ENCODE measurements around the gene SCRG1. TPM values are rescaled to one million over a fixed set of nuclear protein-coding genes. Genes with fewer than 3 reads are reported as not detected.

The SCRG1 gene
- total and polyA plus RNA-seq, 2 donors (not counting 3 experiments of a cell fraction or from before 2014, with no cell fraction given): not detected

GRCh38 chr4:173436149-173436579 lies 37.2 kb upstream of the SCRG1 start:
- no peak for TF ChIP-seq MYC (IDR thresholded peaks at IDR 0.05; ENCODE audit: low read depth, low read length)
- TF ChIP-seq CTCF (IDR thresholded peaks at IDR 0.05; ENCODE audit: extremely low read depth in 1 of 2, insufficient read depth in 1 of 2, low read depth in 1 of 2, low read length in 2 of 2): no peak
- Histone ChIP-seq H3K36me3 (ENCODE audit: control insufficient read depth in 2 of 2, extremely low read depth in 1 of 2, insufficient read depth in 2 of 2, low read length in 2 of 2) (no peaks in the 10 kb centered on the region), H3K27ac (ENCODE audit: insufficient read depth, low read depth, low read length) (no peak overlapping the region), H3K4me3 (replicated peaks in 1 of 3; ENCODE audit: insufficient read depth in 1 of 3, low read depth in 1 of 3, low read length in 3 of 3) (no peak overlapping the region), H2AFZ (ENCODE audit: low read depth, low read length) (no peak overlapping the region), H3K27me3 (ENCODE audit: control insufficient read depth in 2 of 2, insufficient read depth in 2 of 2, low read length in 2 of 2) (peaks cover 1 to 4% of the 10 kb centered on the region in 2 experiments), H3K79me2 (ENCODE audit: control insufficient read depth, insufficient read depth, low read length) (no peaks in the 10 kb centered on the region), H4K20me1 (replicated peaks; ENCODE audit: control insufficient read depth, extremely low read depth, insufficient read depth, low read length) (no peaks in the 10 kb centered on the region), H3K9ac (replicated peaks; ENCODE audit: extremely low read depth, insufficient read depth, low read length) (no peak overlapping the region), H3K9me3 (replicated peaks; ENCODE audit: control insufficient read depth, insufficient read depth, low read length) (no peaks in the 10 kb centered on the region), H3K4me1 (ENCODE audit: control insufficient read depth, extremely low read depth, insufficient read depth, low read length) (no peaks in the 10 kb centered on the region), H3K4me2 (ENCODE audit: insufficient read depth, low read length) (no peak overlapping the region), H3K9me1 (replicated peaks; ENCODE audit: control insufficient read depth, extremely low read depth, insufficient read depth, low read length) (no peaks in the 10 kb centered on the region)
- POLR2A ChIA-PET: no interaction called here
- CTCF ChIA-PET: no interaction called here
- dilution Hi-C loops (cut with MboI; ENCODE audit: extremely low pct_ligation_motif_present, low sequenced_read_pairs): no loop called here
- DNase-seq (ENCODE audit: low read depth, low spot score) (no peak), FAIRE-seq (no peak)
- intact Hi-C loops (cut with micrococcal nuclease): no loop called here
- BruUV-seq (replicated peaks): no TSS peak

- Histone ChIP-seq H3K9ac (replicated peaks; ENCODE audit: extremely low read depth, insufficient read depth, low read length) (no peak overlapping the region), H3K36me3 (ENCODE audit: control insufficient read depth in 2 of 2, extremely low read depth in 1 of 2, insufficient read depth in 2 of 2, low read length in 2 of 2) (no peaks in the 10 kb centered on the region), H3K27ac (ENCODE audit: insufficient read depth, low read depth, low read length) (no peak overlapping the region), H3K9me1 (replicated peaks; ENCODE audit: control insufficient read depth, extremely low read depth, insufficient read depth, low read length) (no peaks in the 10 kb centered on the region), H3K79me2 (ENCODE audit: control insufficient read depth, insufficient read depth, low read length) (no peaks in the 10 kb centered on the region), H4K20me1 (replicated peaks; ENCODE audit: control insufficient read depth, extremely low read depth, insufficient read depth, low read length) (no peaks in the 10 kb centered on the region), H3K27me3 (ENCODE audit: control insufficient read depth in 2 of 2, insufficient read depth in 2 of 2, low read length in 2 of 2) (peaks cover 2 to 4% of the 10 kb centered on the region in 2 experiments), H2AFZ (ENCODE audit: low read depth, low read length) (no peak overlapping the region), H3K4me3 (replicated peaks in 1 of 3; ENCODE audit: insufficient read depth in 1 of 3, low read depth in 1 of 3, low read length in 3 of 3) (no peak overlapping the region), H3K4me2 (ENCODE audit: insufficient read depth, low read length) (no peak overlapping the region), H3K9me3 (replicated peaks; ENCODE audit: control insufficient read depth, insufficient read depth, low read length) (no peaks in the 10 kb centered on the region), H3K4me1 (ENCODE audit: control insufficient read depth, extremely low read depth, insufficient read depth, low read length) (no peaks in the 10 kb centered on the region)
- no peak for TF ChIP-seq POLR2AphosphoS5 (IDR thresholded peaks at IDR 0.05; ENCODE audit: insufficient read depth, low read depth, low read length)
- TF ChIP-seq MAX (IDR thresholded peaks at IDR 0.05; ENCODE audit: insufficient read depth, insufficient read length): no peak
- TF ChIP-seq EZH2 (IDR thresholded peaks at IDR 0.05; ENCODE audit: borderline replicate concordance, low read depth, low read length, severe bottlenecking): no peak
- no peak for TF ChIP-seq FOS (IDR thresholded peaks at IDR 0.05; ENCODE audit: borderline replicate concordance, insufficient read depth, low read length)
- no peak for TF ChIP-seq GATA2 (IDR thresholded peaks at IDR 0.05; ENCODE audit: insufficient read depth, insufficient read length, low read depth, low read length)
- TF ChIP-seq MYC (IDR thresholded peaks at IDR 0.05; ENCODE audit: low read depth, low read length): no peak
- no peak for TF ChIP-seq POLR2A (IDR thresholded peaks at IDR 0.05; ENCODE audit: low read depth, low read length)
- TF ChIP-seq CTCF (IDR thresholded peaks at IDR 0.05; ENCODE audit: extremely low read depth in 1 of 2, insufficient read depth in 1 of 2, low read depth in 1 of 2, low read length in 2 of 2): no peak
- TF ChIP-seq JUN (IDR thresholded peaks at IDR 0.05; ENCODE audit: borderline replicate concordance, insufficient read depth, insufficient read length, low read depth): no peak
- CTCF ChIA-PET: no interaction called here
- BruUV-seq (replicated peaks): no TSS peak
- intact Hi-C loops (cut with micrococcal nuclease) (no loop called here), dilution Hi-C loops (cut with MboI; ENCODE audit: extremely low pct_ligation_motif_present, low sequenced_read_pairs) (no loop called here)
- FAIRE-seq (no peak), DNase-seq (ENCODE audit: low read depth, low spot score) (no peak)
- POLR2A ChIA-PET: no interaction called here
These were observed 35.3 kb upstream of the SCRG1 start for GRCh38 chr4:173434231-173434630.

Measured in endothelial cell of umbilical vein (primary cell).